H9 (cell line): Measurements from ENCODE around the gene GRK3. TPM values are rescaled to one million over a fixed set of nuclear protein-coding genes. Genes with fewer than 3 reads are reported as not detected.

ENCODE experiments used
- DNase-seq: peaks from one replicate; pipeline ENCODE4 v3.0.0-alpha.2; 2017
- H2AFZ ChIP-seq: one replicate; pipeline ENCODE4 v1.6.1; 2013; ENCODE audit warnings: mild to moderate bottlenecking, low read length, control low read depth, moderate library complexity
- H2AK5ac ChIP-seq: 2 replicates; pipeline ENCODE4 v1.6.1; 2013; ENCODE audit warnings: low read length, control low read depth, mixed read lengths; ENCODE audit not compliant: insufficient read length
- H2BK120ac ChIP-seq: one replicate; pipeline ENCODE4 v1.6.1; 2013; ENCODE audit warnings: low read depth, mild to moderate bottlenecking, low read length, control low read depth, inconsistent platforms; ENCODE audit not compliant: poor library complexity, severe bottlenecking
- H2BK12ac ChIP-seq: 2 replicates; pipeline ENCODE4 v1.6.1; 2013; ENCODE audit warnings: low read length, control low read depth, mixed read lengths, low read depth; ENCODE audit not compliant: insufficient read length
- H2BK15ac ChIP-seq: 2 replicates; pipeline ENCODE4 v1.6.1; 2013; ENCODE audit warnings: low read depth, low read length, control low read depth
- H2BK20ac ChIP-seq: one replicate; pipeline ENCODE4 v1.6.1; 2013; ENCODE audit warnings: low read depth, mild to moderate bottlenecking, low read length, control low read depth, inconsistent platforms; ENCODE audit not compliant: poor library complexity, severe bottlenecking
- H2BK5ac ChIP-seq: 2 replicates; pipeline ENCODE4 v1.6.1; 2013; ENCODE audit warnings: low read length, control low read depth, mixed read lengths; ENCODE audit not compliant: insufficient read length
- H3K14ac ChIP-seq: 2 replicates; pipeline ENCODE4 v1.6.1; 2013; ENCODE audit warnings: low read length, control low read depth; ENCODE audit not compliant: insufficient read depth
- H3K18ac ChIP-seq: 2 replicates; pipeline ENCODE4 v1.6.1; 2013; ENCODE audit warnings: low read depth, mild to moderate bottlenecking, mixed read lengths, low read length, control low read depth; ENCODE audit not compliant: insufficient read length
- H3K23ac ChIP-seq: 2 replicates; pipeline ENCODE4 v1.6.1; 2013; ENCODE audit warnings: low read length, control low read depth, mixed read lengths, low read depth; ENCODE audit not compliant: insufficient read length
- H3K23me2 ChIP-seq: 2 replicates; pipeline ENCODE4 v1.6.1; 2013; ENCODE audit warnings: low read depth, mild to moderate bottlenecking, mixed read lengths, low read length, control low read depth; ENCODE audit not compliant: insufficient read length, poor library complexity, severe bottlenecking
- H3K27ac ChIP-seq: 2 replicates; pipeline ENCODE4 v1.5.1; 2013; ENCODE audit warnings: low read length, control low read depth, mixed read lengths, low read depth; ENCODE audit not compliant: insufficient read length
- H3K27me3 ChIP-seq: 2 replicates; pipeline ENCODE4 v1.6.1; 2013; ENCODE audit warnings: low read length, control low read depth, inconsistent platforms; ENCODE audit not compliant: insufficient read depth
- H3K4ac ChIP-seq: 2 replicates; pipeline ENCODE4 v1.6.1; 2013; ENCODE audit warnings: low read depth, mild to moderate bottlenecking, control low read depth, inconsistent platforms, low read length, moderate library complexity
- H3K4me1 ChIP-seq: 2 replicates; pipeline ENCODE4 v1.6.1; 2013; ENCODE audit warnings: low read length, control low read depth, inconsistent platforms; ENCODE audit not compliant: insufficient read depth
- H3K4me2 ChIP-seq: 2 replicates; pipeline ENCODE4 v1.6.1; 2013; ENCODE audit warnings: low read length, control low read depth, mixed read lengths; ENCODE audit not compliant: insufficient read length, insufficient read depth
- H3K56ac ChIP-seq: 2 replicates; pipeline ENCODE4 v1.6.1; 2013; ENCODE audit warnings: low read depth, mild to moderate bottlenecking, mixed read lengths, low read length, control low read depth; ENCODE audit not compliant: insufficient read length
- H3K79me1 ChIP-seq: 2 replicates; pipeline ENCODE4 v1.6.1; 2013; ENCODE audit warnings: low read depth, mild to moderate bottlenecking, moderate library complexity, low read length, control low read depth, inconsistent platforms; ENCODE audit not compliant: insufficient read depth, poor library complexity, severe bottlenecking
- H3K79me2 ChIP-seq: 2 replicates; pipeline ENCODE4 v1.6.1; 2013; ENCODE audit warnings: low read length, control low read depth, inconsistent platforms; ENCODE audit not compliant: insufficient read depth
- H3K9ac ChIP-seq: 2 replicates; pipeline ENCODE4 v1.6.1; 2013; ENCODE audit warnings: low read length, control low read depth, mixed read lengths; ENCODE audit not compliant: insufficient read length; ENCODE audit errors: extremely low read depth
- H3K9me3 ChIP-seq: one replicate; pipeline ENCODE4 v1.6.1; 2013; ENCODE audit warnings: low read depth, low read length, inconsistent platforms; ENCODE audit not compliant: control insufficient read depth
- H3T11ph ChIP-seq: one replicate; pipeline ENCODE4 v1.6.1; 2013; ENCODE audit warnings: mild to moderate bottlenecking, low read length, control low read depth, inconsistent platforms
- H4K20me1 ChIP-seq: one replicate; pipeline ENCODE4 v1.6.1; 2013; ENCODE audit not compliant: control insufficient read depth, insufficient read length, insufficient read depth
- H4K5ac ChIP-seq: 2 replicates; pipeline ENCODE4 v1.6.1; 2013; ENCODE audit warnings: low read depth, mild to moderate bottlenecking, mixed read lengths, low read length, control low read depth; ENCODE audit not compliant: insufficient read length
- H4K8ac ChIP-seq: replicated peaks from 2 replicates; pipeline ENCODE4 v1.6.1; 2013; ENCODE audit warnings: low read length, control low read depth, mixed read lengths, low read depth; ENCODE audit not compliant: insufficient read length
- H4K91ac ChIP-seq: 2 replicates; pipeline ENCODE4 v1.6.1; 2013; ENCODE audit warnings: low read depth, mild to moderate bottlenecking, moderate library complexity, mixed read lengths, low read length, control low read depth; ENCODE audit not compliant: insufficient read length
- H3K27ac Mint-ChIP-seq, 3 experiments: 2 replicates in 2 of 3; 3 replicates in 1 of 3; pipeline ENCODE4 v1.8.0; 2020 to 2021; ENCODE audit warnings: mixed read lengths in 3 of 3, mild to moderate bottlenecking in 1 of 3, moderate library complexity in 1 of 3
- H3K27me3 Mint-ChIP-seq: 2 replicates; pipeline ENCODE4 v1.8.0; 2021; ENCODE audit warnings: low read depth, mild to moderate bottlenecking, moderate library complexity, mixed read lengths
- H3K36me3 Mint-ChIP-seq, 3 experiments: 2 replicates in 2 of 3; 3 replicates in 1 of 3; pipeline ENCODE4 v1.8.0; 2020 to 2021; ENCODE audit warnings: low read depth in 3 of 3, mixed read lengths in 3 of 3; ENCODE audit not compliant: insufficient read depth in 1 of 3
- H3K4me1 Mint-ChIP-seq, 2 experiments: 2 replicates each; pipeline ENCODE4 v1.8.0; 2020; ENCODE audit warnings: mixed read lengths in 2 of 2
- H3K4me3 Mint-ChIP-seq, 2 experiments: 2 replicates in 1 of 2; 3 replicates in 1 of 2; pipeline ENCODE4 v1.8.0; 2020 to 2021; ENCODE audit warnings: mild to moderate bottlenecking in 2 of 2, mixed read lengths in 2 of 2, moderate library complexity in 1 of 2
- H3K9me3 Mint-ChIP-seq, 2 experiments: 2 replicates in 1 of 2; 3 replicates in 1 of 2; pipeline ENCODE4 v1.8.0; 2020; ENCODE audit warnings: mild to moderate bottlenecking in 2 of 2, mixed read lengths in 2 of 2, moderate library complexity in 1 of 2
- CTCF ChIP-seq: fragments of 200-600 bp; sonication (generic); conservative IDR thresholded peaks from 3 replicates; pipeline ENCODE4 v1.8.0; 2021; ENCODE audit warnings: antibody characterized with exemption, mild to moderate bottlenecking
- WGBS: extraction: QIAGEN DNeasy Blood & Tissue Kit; methylation state at CpG from one replicate; pipeline ENCODE4 v1.1.7; 2013; ENCODE audit warnings: missing lambda C conversion rate, low lambda C conversion rate, mixed read lengths; ENCODE audit not compliant: insufficient read length; ENCODE audit errors: extremely low coverage; 5-methylcytosine and 5-hydroxymethylcytosine counted together
- total RNA-seq: library from RNA; stranded (reverse); gene quantifications from 2 replicates; pipeline ENCODE4 v1.2.1, GENCODE V29; 2021

The GRK3 gene
- total RNA-seq, 1 experiment from 2014 or later = 23.9 TPM

GRCh38 chr22:25668437-25668836, 104.0 kb downstream of the GRK3 start:
- H3K27ac Mint-ChIP-seq = peak overlapping the region in 1 of 3 experiments; percentile 94; a peak in 1 of 7 replicates
- peaks cover 3 to 7% (median 4%) of the 10 kb centered on the region in 3 experiments; a peak in 1 of 7 replicates for H3K36me3 Mint-ChIP-seq
- no peak overlapping the region for H3K27ac ChIP-seq
- no peak overlapping the region for H4K8ac ChIP-seq
- no peaks in the 10 kb centered on the region for H3K79me1 ChIP-seq
- no CpG with 5 or more reads among the region's 2 CpGs for WGBS
- no peak overlapping the region for H3K23ac ChIP-seq
- no peak overlapping the region for H2BK15ac ChIP-seq
- no peaks in the 10 kb centered on the region for H3K9me3 ChIP-seq
- no peak overlapping the region for H3T11ph ChIP-seq
- no peak overlapping the region for H3K14ac ChIP-seq
- H3K4me2 ChIP-seq = no peak overlapping the region
- peaks cover 13 to 18% of the 10 kb centered on the region in 2 experiments for H3K4me1 Mint-ChIP-seq
- H3K4me1 ChIP-seq = no peaks in the 10 kb centered on the region; the same call in 1 of the 2 replicates
- H3K56ac ChIP-seq = no peak overlapping the region
- no peak overlapping the region for H2BK120ac ChIP-seq
- H3K9me3 Mint-ChIP-seq = no peaks in the 10 kb centered on the region
- H4K20me1 ChIP-seq = no peaks in the 10 kb centered on the region
- H2BK20ac ChIP-seq = no peak overlapping the region
- no peak overlapping the region for H2BK12ac ChIP-seq
- H2AK5ac ChIP-seq = no peak overlapping the region
- no peaks in the 10 kb centered on the region for H3K27me3 Mint-ChIP-seq
- no peaks in the 10 kb centered on the region for H3K23me2 ChIP-seq
- no peak overlapping the region for H3K4me3 Mint-ChIP-seq
- no peak overlapping the region for H3K9ac ChIP-seq
- no peak overlapping the region for H3K4ac ChIP-seq
- no peak overlapping the region for H2AFZ ChIP-seq
- H4K5ac ChIP-seq = no peak overlapping the region
- no peaks in the 10 kb centered on the region for H3K27me3 ChIP-seq
- H4K91ac ChIP-seq = no peak overlapping the region
- H3K79me2 ChIP-seq = no peaks in the 10 kb centered on the region
- no peak overlapping the region for H2BK5ac ChIP-seq
- no peak for TF ChIP-seq CTCF
- no peak for DNase-seq
- no peak overlapping the region for H3K18ac ChIP-seq
